HG02763 (cell line): ENCODE measurements around the gene RBM20.
"Not testable (repeated sequence)": the region's sequence is repeated elsewhere in the genome, so short reads cannot be mapped to it uniquely, and the experiment has no call there.

Experiments
- ATAC-seq: cut with Tn5 transposase; IDR thresholded peaks from one replicate; pipeline ENCODE4 v1.9.1; 2021; ENCODE audit warnings: mild to moderate bottlenecking, moderate library complexity; ENCODE audit not compliant: unreplicated experiment

Gene RBM20

DNA sequence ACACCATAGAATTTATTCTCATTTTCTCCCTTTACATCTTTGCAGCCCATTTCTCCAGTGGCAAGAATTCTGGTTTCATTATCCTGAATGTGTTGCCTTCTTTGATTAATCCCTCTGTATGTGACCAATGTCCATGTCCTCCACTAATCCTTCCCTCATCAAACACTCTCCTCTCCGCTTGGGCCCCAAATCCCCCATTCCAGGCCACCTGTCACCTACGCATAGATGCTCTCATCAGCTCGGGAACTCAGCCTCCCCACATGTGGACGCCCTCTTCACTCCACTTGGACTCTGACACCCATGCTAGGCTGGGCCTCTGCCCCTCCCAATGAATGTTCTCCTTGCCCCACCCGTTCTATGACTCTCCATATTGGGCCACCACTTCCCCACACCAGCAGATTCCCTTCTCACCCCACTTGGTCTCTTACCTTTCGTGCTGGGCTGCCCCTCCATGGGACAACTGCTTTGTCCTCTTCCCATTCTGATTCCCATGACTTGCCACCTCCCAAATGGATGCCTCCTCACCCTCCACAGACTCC, 18.7 kb upstream of the RBM20 start:
- ATAC-seq, result no peak

DNA sequence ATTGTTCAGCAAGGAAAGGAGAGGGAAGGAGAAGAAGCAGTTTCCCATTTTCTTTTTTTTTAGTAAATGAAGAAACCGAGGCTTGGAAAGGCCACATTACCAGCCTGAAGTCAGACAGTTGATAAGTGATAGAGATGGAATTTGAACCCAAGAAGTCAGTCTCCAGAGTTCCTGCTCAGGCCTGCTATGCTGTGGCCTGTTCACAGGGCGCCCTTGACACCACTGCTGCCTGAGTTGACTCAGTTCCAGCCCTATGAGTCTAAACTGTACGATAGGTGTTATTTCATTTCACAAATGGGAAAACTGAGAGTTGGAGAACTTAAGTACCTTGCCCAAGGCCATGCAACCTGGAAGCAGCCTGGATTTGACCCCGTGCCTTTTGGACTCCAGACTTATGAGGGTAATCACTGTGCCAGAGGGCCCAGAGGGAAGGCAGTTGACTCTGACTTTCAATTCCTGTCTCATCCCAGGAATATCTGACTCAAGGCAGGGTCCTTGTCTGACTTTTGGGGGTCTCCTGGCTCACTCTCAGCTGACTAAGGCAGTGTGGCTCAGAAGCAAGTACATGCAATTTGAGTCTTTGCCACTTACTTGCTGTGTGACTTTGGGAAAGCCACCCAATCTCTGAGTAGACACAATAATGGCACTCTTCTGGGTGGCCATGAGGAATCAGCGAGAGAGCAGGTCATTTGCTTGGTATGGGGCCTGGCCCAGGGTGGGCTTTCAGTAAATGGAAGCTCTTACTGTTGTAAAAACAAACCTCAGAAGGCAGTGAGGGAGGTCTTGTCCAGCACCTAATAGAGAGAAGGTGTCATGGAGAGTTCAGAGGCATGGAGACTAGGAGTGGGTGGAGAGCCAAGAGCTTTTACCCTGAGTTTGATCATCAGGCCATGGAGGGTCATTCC, 17.9 kb upstream of the RBM20 start:
- ATAC-seq, result no peak

DNA sequence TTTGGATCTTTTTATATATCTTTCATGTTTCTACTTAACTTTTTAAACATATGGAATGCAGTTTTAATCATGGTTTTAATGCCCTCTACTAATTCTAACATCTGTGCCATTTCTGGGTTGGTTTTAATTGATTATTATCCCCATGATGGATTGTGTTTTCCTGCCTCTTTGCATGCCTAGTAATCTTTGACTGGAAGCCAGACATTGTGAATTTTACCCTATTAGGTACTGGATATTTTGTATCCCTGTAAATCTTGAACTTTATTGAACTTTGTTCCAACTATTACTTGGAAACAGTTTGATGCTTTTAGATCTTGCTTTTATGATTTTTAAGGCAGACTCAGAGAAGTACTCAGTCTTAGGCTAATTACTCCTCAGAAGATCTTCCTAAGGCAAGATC, 16.0 kb upstream of the RBM20 start:
- ATAC-seq, result no peak

DNA sequence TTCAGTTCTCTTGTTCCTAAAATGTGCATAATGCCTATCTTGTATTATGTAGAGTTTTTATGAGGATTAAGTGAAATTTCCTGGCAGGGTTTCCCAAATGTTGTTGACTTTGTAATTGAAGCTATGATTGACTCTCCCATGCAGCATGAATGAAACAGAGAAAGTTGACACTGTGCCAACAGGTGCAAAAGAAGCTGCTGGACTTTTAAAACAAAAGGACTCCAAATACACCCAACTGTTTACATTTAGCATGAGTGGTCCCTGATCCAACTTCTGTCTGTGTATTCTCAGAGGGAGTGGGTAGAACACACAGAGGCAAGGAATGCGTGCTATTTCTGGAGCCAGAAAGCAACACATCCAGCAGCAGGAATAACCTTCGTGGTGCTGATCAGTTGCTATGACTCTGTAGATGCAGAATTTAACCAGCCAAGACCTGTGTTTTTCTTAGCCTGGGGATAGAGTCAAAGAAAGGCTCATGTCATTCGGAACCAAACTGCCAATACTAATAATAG, 14.4 kb upstream of the RBM20 start:
- no peak for ATAC-seq

DNA sequence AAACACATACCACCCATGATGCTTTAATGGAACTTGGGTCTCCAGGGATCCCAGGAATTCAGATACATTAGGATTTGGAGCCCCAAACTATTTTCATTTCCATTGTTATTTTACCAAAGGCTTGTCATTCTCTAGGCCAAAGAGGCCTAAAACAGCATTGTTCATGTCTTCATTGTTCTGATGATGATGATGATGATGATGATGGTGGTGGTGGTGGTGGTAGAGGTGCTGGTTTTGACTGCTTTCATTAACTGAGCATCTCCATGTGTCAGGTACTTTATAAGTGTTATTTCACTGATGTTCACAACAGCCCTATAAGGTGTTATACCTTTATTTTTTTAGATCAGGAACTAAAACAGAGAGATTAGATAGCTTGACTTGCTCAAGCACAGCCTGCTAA, 12.2 kb upstream of the RBM20 start:
- no peak for ATAC-seq

DNA sequence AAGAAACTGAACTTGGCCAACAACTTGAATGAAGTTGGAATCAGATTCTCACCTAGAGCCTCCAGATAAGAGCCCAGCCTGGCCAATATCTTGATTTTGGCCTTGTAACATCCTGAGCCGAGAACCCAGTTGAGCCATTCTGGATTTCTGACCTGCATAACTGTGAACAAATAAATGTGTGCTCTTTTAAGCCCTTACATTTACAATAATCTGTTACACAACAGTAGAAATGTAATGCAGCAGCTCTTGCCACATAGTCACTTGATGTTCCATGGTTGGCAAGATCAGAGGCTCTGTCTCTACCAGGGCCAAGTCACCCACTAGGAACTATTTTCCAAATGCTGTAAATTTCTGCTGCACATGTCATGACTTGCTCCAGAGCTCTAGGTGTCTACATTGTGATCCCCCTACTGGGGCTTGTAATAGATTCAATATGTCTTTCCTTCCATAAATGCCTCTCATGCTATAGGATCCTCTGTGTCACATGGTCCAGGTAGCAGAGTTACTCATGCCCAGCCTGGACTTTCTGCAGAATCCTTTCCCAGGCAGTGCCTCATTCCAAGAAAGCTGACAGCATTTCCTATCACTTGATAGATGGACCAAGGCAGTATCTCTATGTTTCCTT, 11.4 kb upstream of the RBM20 start:
- no peak for ATAC-seq

DNA sequence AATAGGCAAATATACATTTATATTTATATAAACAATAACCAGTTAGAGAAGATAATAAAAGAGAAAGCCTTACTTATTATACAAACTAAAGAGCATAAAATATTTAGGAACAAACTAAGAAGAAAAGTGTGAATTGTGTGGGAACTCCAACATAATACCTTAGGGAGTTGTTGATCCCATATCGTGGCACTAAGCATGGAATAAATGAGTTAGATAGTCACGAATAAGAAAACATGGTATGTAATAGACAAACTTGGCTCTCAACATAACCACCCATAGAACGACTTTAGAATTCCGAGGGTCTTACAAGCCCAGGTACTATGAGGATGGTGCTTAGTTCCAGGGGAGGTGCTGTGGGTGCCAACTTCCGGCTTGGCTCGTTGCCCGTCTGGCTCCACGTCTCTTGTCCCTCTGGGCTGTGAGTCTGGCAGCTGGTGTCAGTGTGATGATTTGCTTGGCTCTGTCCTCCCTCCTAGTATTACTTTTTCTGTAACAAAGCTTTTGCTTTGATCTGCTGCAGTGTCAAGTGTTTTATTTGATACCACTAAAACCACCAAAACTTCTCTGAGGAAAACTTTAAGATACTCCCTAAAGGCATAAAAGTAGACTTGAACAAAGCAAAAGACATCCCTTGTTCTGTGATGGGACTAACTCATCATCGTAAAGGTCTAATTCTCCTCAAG, 9.5 kb upstream of the RBM20 start:
- ATAC-seq, result no peak

DNA sequence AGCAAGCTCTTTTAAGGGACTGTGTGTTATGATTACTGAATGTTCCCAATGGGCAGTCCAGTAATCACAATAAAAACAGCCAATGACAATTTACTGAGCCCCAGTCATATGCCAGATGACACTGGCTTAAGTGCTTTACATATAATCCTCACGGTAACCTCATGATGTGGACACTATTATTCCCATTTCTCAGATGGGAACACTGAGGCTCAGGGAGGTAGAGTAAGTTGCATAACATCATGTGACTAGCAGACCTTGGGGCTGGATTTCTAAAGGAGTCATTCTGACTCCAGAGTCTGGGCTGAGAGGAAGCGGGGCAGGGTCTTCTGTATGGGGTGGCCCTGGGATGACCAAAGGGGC, 7.6 kb upstream of the RBM20 start:
- ATAC-seq, result no peak

DNA sequence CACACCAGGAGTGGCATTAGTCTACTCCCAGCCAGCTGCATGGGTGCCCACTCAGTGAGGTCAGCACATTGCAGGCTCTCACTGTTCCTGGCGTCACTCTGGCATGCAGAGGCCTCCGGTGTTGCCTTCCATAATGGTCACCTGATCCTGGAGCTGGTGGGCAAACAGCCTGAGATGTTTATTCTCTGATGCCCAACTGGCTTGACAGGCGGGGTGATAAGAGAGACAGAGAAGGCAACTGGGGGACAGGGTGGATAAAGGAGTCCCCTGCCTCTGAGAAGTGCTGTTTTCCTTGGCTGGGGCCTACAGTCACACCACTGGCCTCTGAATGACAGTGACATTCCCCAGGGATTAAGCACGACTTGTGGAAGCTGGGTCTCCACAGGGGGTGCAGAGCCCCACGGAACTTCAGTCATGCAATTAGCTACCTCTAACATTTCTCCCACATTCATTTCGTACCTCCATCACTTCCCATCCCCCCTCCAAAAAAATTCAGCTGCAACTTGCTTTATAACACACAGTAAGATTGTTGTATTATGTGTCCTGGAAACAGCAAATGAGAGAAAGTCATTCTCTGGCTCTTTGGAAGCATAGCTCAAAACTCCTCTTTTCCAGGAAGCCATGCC, 7.1 kb upstream of the RBM20 start:
- ATAC-seq, result no peak

DNA sequence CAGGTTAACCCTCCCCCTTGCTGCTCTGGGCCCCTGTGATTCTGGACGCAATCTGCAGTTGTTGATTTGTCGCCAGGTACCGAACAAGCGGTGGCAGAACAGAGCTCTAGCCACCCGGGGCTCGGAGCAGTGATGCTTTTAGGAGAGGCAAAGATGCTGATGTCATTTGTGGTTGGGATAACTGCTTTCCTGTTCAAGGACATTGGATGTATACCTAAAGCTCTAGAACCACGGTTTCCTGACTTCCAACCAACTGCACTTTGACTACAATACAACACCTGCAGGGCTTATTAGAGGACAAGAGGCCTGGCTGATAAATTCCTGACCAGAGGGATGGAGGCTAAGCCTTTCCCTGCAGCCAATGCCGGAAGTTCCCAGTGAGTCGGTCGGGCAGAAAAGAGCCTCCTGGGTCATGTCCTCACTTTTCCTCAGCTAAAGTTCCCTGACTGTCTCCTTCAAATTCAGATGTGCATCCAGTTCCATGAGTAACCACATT, 6.5 kb upstream of the RBM20 start:
- ATAC-seq, result no peak

DNA sequence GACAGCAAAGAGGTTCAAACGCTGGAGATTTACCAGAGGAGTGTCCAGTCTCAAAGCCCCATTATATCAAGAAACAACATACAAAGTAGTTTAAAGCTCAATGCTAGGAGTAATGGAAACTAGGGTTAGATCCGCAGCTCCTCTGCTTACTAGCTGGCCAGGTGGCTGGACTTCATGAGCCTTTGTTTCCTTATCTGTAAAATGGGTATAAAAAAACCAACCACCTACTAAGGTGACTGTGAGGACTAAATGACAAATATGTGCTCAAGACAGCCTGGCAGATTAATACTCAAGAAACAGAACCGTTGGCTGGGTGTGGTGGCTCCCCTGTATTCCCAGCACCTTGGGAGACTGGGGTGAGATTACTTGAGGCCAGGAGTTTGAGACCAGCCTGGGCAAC, 5.8 kb upstream of the RBM20 start:
- no peak for ATAC-seq

DNA sequence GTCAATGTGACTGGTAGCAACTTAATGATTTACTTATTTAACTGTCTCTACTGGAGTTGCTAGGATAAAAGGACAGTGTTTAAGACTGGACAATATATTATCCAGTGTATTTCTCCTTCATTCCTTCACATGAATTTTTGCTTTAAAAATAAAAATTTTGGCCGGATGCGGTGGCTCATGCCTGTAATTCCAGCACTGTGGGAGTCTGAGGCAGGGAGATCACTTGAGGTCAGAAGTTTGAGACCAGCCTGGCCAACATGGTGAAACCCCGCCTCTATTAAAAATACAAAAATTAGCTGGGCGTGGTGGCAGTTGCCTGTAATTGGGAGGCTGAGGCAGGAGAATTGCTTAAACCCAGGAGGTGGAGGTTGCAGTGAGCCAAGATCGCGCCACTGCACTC, 5.1 kb upstream of the RBM20 start:
- ATAC-seq, result not testable (repeated sequence)

DNA sequence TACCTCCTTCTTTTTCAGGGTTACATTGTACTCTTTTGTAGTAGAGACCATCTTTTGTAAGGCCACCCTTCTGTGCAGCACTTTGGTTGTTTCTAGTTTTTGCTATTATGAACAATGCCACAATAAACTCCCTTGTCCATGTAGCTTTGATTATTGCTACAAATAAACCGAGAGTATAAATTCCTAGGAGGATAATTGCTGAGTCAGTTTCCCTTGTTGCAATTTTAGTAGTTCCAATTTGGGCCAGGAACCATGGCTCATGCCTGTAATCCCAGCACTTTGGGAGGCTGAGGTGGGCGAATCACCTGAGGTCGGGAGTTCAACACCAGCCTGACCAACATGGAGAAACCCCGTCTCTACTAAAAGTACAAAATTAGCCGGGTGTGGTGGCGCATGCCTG, 4.3 kb upstream of the RBM20 start:
- not testable (repeated sequence) for ATAC-seq

DNA sequence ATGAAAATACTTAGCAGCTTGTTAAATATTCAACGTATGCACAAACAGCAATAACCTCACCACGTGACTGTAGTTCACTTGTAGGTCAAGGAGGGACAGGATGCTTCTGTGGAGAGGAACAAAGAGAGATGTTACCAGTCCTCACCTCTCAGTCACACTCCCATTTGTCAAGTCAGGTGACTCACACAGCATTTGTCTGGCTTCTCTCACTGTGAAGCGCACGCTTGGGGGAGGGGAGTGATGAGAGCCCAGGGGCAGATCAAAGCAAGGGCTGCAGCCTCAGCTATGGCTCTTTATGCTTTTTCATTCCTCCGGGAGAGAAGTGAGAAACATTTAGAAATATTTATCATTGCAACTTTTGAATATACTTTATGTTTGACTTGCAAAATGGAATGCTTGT, 2.9 kb upstream of the RBM20 start:
- no peak for ATAC-seq

DNA sequence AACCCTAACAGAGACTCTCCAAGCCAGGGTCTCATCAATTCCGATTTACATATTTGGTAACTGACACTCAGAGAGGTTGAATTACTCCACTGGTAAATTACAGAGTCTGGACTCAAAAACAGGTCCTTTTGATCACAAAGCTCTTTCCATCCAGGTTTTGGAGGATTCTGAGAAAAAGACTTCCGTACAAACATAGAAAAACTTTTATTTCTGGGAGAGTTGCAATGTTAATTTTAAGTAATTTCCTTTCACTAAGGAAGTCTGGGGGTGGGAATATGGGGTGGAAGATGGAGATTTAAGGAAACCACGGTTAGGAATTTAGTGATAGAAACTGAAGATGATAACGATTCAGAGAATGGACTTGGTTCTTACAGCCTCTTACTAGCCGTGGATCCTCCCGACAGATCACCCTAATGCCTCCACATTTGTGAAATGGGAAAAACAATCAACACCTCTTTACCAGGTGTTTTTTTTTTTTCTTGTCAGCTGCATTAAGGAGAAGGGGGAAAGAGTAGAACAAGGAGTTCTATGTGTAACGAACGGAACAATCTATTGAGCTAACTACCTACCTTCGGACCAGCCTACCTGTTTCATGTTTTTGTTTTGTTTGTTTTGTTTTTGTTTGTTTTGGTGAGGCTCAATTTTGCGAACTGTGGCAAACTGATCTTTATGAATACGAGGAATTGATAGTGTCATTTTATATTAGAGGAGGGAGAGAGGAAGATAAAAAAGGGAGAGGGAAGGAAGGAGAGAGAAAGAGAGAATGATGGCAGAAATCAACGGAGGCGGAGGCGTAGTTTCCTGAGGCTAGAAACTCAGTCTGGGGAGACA, 1.7 kb upstream of the RBM20 start:
- ATAC-seq, result no peak

DNA sequence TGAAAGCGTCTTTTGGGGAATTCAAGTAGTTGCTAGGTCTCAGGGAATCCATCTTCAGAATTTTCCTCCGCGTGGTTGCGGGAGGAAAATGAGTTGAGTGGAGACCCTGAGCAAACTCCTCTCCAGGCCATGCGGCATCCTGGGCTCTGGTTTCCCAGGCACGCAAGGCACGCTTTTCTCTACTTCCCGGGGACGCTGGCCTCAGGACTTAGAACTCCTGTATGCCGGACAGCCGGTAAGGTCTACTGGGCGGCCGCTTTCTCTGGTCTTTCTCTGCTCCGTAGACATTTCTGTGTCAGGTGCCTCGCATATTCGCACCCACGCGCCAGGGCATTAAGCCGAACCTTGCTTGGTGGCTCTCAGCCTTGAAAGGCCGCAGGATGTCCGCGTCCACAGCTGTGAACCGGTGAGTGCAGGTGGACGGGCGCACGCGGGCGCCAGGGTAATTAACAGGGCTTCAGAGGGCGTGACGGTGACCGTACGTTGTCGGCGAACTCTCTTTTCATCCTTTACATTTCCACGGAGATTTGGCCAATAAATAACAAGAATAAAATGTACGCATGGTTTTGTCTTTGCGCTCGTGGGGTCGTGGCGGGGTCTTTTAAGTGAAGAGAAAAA, 992 bp upstream of the RBM20 start:
- ATAC-seq, result no peak

DNA sequence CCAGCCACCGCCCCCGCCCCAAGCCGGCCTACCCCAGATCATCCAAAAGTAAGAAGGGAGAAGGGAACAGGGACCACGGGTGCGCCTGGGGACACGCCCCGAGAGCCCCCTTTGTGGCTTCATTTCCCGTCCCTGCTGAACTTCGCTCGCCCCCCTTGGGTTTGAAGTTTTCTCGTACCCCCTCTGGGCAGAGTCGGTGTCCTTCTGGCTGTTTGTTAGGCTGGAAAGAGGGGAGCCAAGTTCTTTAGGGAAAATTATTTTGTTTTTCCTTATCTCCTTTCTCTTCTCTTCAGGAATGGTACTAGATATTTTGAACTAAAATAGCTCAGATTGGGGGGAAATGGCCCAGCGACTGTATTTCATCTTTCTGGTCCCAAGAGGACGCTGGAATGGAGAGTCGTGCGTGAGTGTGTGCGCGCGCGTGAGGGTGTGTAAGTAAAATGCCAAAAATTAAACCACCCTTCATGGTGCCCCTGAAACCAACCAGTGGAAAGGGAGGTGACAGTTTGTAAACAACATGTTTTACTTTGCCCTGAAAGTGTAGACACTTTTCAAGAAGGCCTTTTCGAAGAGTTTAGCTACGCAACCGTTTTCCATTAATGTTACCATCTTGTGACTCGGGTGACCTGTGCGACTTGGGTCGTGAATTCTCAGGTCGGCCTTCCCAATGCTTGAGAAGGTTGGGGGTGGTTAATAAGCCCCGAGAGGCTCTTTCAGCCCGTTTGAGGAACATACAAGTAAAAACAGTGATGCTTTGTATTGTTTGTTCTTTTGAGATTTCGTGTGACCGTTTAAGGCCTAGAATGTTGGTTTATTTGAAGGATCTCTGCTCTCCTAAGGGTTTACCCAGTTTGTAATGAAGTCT, 694 bp downstream of the RBM20 start:
- ATAC-seq, result no peak

DNA sequence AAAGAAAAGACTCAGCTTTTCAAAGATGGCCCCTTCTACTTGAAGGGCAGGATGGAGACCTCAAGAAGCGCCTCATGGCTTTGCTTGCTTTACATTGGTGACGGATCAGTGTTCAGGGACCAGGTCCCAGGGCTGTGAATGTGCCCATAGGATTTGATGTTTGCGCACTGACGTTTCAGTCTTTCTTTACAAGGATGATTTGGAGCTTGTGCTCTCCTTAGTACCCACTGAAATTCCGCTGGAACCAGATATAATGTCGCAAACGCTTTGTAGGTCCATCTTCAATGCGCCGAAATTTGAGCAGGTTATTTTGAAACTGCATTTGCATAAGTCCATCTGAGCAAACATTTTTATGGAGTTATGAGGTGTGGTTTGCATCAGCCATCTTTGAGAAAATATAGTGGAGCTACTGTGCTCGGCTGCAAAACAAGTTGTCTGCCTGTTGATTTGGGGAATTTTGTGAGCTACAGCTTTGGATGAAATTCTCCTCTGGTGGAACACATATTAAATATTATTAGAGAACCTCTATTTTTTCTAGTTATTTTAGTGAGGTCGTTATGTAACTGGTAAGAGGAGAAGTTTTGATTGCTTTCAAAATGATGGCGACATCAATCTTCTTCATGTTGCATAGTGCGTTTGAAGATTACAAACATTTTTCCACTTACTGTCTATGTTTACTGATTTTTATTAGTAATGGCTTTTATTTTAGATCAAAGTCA, 2.4 kb downstream of the RBM20 start:
- ATAC-seq, result no peak
